ENCODE results near the gene ZNG1F. TPM values are rescaled to one million over a fixed set of nuclear protein-coding genes. Genes with fewer than 3 reads are reported as not detected.
A peak's percentile ranks its signal among the peaks of the same experiment; 100 is the strongest.
"Not testable (repeated sequence)": the region's sequence is repeated elsewhere in the genome, so short reads cannot be mapped to it uniquely, and the experiment has no call there.

The ZNG1F gene
- total and polyA plus RNA-seq, 2 donors from 2014 or later, result 9.3 to 40.2 TPM

DNA sequence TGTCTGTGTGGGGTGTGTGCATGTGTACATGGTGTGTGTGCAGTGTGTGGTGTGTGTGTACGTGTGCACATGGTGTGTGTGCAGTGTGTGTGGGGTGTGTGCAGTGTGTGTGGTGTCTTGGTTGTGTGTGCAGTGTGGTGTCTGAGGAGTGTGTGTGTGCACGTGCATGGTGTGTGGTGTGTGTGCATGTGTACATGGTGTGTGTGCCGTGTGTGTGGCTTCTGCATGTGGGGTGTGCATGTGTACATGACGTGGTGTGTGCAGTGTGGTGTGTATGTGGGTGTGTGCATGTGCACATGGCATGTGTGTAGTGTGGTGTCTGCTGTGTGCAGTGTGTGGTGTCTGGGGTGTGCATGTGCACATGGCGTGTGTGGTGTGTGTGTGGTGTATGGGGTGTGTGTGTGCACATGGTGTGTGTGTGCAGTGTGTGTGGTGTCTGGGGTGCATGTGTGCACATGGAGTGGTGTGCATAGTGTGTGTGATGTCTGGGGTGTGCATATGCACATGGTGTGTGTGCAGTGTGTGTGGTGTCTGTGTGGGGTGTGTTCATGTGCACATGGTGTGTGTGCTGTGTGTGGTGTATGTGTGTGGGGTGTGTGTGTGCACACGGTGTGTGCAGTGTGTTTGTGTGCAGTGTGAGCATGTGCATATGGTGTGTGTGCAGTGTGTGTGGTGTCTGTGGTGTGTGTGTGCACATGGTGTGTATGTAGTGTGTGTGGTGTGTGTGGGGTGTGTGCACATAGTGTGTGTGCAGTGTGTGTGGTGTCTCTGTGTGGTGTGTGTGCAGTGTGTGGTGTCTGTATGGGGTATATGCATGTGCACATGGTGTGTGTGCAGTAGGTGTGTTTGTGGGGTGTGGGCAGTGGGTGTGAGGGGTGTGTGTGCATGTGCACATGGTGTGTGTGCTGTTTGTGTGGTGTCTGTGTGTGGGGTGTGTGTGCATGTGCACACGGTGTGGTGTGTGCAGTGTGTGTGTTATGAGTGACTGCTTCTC, 40.6 kb upstream of the ZNG1F start:
- Histone ChIP-seq H3K9ac (ENCODE audit: low read length in 3 of 3) (peak overlapping the region in 1 of 3 donors; percentile 0), H3K27ac (ENCODE audit: low read depth in 2 of 2, low read length in 2 of 2) (no peak overlapping the region), H3K4me1 (ENCODE audit: control insufficient read depth in 2 of 3, insufficient read depth in 2 of 3, low read depth in 1 of 3, low read length in 3 of 3) (peaks cover 0 to 3% (median 0%) of the 10 kb centered on the region in 3 donors), H3K4me3 (ENCODE audit: low read length in 3 of 3) (peak overlapping the region in 1 of 3 donors; percentile 30), H3K27me3 (ENCODE audit: control insufficient read depth, insufficient read depth, low read length) (no peaks in the 10 kb centered on the region), H3K9me3 (ENCODE audit: control insufficient read depth in 2 of 3, insufficient read depth in 1 of 3, low read length in 3 of 3) (peaks cover 0 to 9% (median 7%) of the 10 kb centered on the region in 3 donors), H3K36me3 (ENCODE audit: control insufficient read depth in 2 of 3, insufficient read depth in 3 of 3, low read length in 3 of 3) (peaks cover 0 to 8% (median 0%) of the 10 kb centered on the region in 3 donors)
- FAIRE-seq (no peak), DNase-seq (peak in 3 of 5 donors; percentile 20 to 81 (median 54))
- TF ChIP-seq, protein P1, sequence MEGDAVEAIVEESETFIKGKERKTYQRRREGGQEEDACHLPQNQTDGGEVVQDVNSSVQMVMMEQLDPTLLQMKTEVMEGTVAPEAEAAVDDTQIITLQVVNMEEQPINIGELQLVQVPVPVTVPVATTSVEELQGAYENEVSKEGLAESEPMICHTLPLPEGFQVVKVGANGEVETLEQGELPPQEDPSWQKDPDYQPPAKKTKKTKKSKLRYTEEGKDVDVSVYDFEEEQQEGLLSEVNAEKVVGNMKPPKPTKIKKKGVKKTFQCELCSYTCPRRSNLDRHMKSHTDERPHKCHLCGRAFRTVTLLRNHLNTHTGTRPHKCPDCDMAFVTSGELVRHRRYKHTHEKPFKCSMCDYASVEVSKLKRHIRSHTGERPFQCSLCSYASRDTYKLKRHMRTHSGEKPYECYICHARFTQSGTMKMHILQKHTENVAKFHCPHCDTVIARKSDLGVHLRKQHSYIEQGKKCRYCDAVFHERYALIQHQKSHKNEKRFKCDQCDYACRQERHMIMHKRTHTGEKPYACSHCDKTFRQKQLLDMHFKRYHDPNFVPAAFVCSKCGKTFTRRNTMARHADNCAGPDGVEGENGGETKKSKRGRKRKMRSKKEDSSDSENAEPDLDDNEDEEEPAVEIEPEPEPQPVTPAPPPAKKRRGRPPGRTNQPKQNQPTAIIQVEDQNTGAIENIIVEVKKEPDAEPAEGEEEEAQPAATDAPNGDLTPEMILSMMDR (IDR thresholded peaks at IDR 0.05; ENCODE audit: borderline replicate concordance, extremely low read depth, insufficient read depth), result no peak
- intact Hi-C loops (cut with DNase I), result no loop called here

DNA sequence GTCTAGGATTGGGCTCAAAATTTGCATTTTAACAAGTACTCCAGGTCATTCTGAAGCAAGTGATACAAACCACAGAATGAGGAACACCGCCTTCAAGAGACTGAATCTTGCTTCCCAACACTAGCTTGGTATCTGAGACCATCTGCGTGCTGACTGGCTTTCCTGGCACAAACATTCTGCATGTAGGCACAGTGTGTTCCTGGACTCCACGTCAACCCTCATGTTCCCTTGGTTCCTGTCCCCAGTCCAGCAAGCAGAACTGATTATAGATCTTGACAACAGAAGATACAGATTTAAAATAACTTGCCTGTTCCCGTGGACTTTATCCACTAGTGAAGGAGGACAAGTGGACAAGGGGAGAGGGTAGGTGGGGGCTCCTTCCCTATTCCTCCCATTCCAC, 30.7 kb upstream of the ZNG1F start:
- H3K9ac ChIP-seq (ENCODE audit: low read length in 3 of 3); H3K4me1 ChIP-seq (ENCODE audit: control insufficient read depth in 2 of 3, insufficient read depth in 2 of 3, low read depth in 1 of 3, low read length in 3 of 3); H3K9me3 ChIP-seq (ENCODE audit: control insufficient read depth in 2 of 3, insufficient read depth in 1 of 3, low read length in 3 of 3); DNase-seq; H3K4me3 ChIP-seq (ENCODE audit: low read length in 3 of 3); FAIRE-seq; H3K27ac ChIP-seq (ENCODE audit: low read depth in 2 of 2, low read length in 2 of 2); H3K36me3 ChIP-seq (ENCODE audit: control insufficient read depth in 2 of 3, insufficient read depth in 3 of 3, low read length in 3 of 3); H3K27me3 ChIP-seq (ENCODE audit: control insufficient read depth, insufficient read depth, low read length); intact Hi-C loops (cut with DNase I): not testable (repeated sequence)

DNA sequence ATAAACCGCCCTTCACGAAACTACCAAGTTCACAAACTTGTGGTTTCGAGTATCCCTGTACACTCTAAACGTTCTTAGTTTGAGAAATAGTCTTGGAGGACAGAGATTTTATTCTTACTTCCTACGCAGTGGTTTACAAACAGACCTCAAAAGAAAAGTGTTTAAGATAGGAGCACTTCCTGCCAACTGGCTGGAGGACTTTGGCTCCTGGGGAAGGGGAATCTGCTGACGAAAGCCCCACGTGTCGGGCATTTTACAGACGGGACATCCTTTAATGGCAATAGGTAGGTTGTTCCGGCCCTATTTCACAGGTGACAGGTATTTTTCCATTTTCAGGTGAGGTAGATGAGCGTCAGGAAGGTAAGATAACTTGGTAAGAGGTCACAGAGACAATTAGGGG, 678 bp downstream of the ZNG1F start:
- H3K27me3 ChIP-seq (ENCODE audit: control insufficient read depth, insufficient read depth, low read length); H3K4me1 ChIP-seq (ENCODE audit: control insufficient read depth in 2 of 3, insufficient read depth in 2 of 3, low read depth in 1 of 3, low read length in 3 of 3); H3K36me3 ChIP-seq (ENCODE audit: control insufficient read depth in 2 of 3, insufficient read depth in 3 of 3, low read length in 3 of 3); FAIRE-seq; H3K4me3 ChIP-seq (ENCODE audit: low read length in 3 of 3); DNase-seq; H3K9ac ChIP-seq (ENCODE audit: low read length in 3 of 3); H3K27ac ChIP-seq (ENCODE audit: low read depth in 2 of 2, low read length in 2 of 2); intact Hi-C loops (cut with DNase I); H3K9me3 ChIP-seq (ENCODE audit: control insufficient read depth in 2 of 3, insufficient read depth in 1 of 3, low read length in 3 of 3): not testable (repeated sequence)

DNA sequence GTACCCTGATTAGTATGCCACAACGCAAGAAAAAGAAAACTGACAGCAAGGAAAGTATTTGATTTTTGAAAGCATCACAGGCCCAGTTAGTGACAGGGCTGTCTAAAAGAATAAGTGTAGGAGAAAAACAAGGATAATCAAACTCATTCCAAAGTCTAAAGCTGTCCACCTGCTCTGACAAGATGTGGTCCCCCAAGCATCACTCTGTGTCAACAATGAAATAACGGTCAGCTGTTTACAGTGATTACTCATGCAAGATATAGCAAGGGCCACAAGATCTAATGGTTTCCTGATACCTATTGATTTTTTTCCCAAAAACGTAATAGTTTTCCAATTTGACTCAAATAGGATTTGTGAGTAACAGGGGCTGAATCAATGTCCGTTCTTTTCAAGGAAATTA, 14.1 kb downstream of the ZNG1F start:
- H3K4me3 ChIP-seq (ENCODE audit: low read length in 3 of 3); intact Hi-C loops (cut with DNase I); H3K27me3 ChIP-seq (ENCODE audit: control insufficient read depth, insufficient read depth, low read length); H3K9me3 ChIP-seq (ENCODE audit: control insufficient read depth in 2 of 3, insufficient read depth in 1 of 3, low read length in 3 of 3); H3K9ac ChIP-seq (ENCODE audit: low read length in 3 of 3); H3K27ac ChIP-seq (ENCODE audit: low read depth in 2 of 2, low read length in 2 of 2); H3K36me3 ChIP-seq (ENCODE audit: control insufficient read depth in 2 of 3, insufficient read depth in 3 of 3, low read length in 3 of 3); H3K4me1 ChIP-seq (ENCODE audit: control insufficient read depth in 2 of 3, insufficient read depth in 2 of 3, low read depth in 1 of 3, low read length in 3 of 3); DNase-seq; FAIRE-seq: not testable (repeated sequence)

DNA sequence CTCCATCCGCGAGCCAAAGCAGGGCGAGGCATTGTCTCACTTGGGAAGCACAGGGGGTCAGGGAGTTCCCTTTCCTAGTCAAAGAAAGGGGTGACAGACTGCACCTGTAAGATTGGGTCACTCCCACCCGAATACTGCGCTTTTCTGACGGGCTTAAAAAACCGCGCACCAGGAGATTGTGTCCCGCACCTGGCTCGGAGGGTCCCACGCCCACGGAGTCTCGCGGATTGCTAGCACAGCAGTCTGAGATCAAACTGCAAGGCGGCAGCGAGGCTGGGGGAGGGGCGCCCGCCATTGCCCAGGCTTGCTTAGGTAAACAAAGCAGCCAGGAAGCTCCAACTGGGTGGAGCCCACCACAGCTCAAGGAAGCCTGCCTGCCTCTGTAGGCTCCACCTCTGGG, 39.0 kb downstream of the ZNG1F start:
- H3K36me3 ChIP-seq (ENCODE audit: control insufficient read depth in 2 of 3, insufficient read depth in 3 of 3, low read length in 3 of 3); H3K27me3 ChIP-seq (ENCODE audit: control insufficient read depth, insufficient read depth, low read length); intact Hi-C loops (cut with DNase I); H3K9me3 ChIP-seq (ENCODE audit: control insufficient read depth in 2 of 3, insufficient read depth in 1 of 3, low read length in 3 of 3); H3K4me3 ChIP-seq (ENCODE audit: low read length in 3 of 3); H3K9ac ChIP-seq (ENCODE audit: low read length in 3 of 3); H3K27ac ChIP-seq (ENCODE audit: low read depth in 2 of 2, low read length in 2 of 2); FAIRE-seq; H3K4me1 ChIP-seq (ENCODE audit: control insufficient read depth in 2 of 3, insufficient read depth in 2 of 3, low read depth in 1 of 3, low read length in 3 of 3): not testable (repeated sequence)
- peak in 1 of 5 donors; percentile 26 for DNase-seq

DNA sequence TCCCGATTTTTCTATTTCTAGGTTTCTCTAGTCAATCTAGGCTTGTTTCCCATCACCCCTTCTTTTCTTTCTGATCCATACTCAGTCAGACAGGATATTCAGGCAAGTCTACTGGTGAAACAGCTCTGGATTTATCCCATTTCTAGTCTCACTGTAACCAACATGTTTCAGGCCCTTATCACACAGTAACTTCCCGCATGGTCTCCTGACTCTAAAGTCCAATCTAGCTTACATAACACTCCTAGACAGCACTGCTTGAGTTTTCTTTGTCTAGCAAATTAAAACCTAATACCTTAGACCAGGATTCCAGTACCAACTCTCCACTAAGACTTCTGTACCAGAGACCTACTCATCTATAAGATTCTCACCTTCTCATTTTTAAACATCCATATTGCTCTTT, 47.2 kb downstream of the ZNG1F start:
- H3K9me3 ChIP-seq (ENCODE audit: control insufficient read depth in 2 of 3, insufficient read depth in 1 of 3, low read length in 3 of 3); H3K4me1 ChIP-seq (ENCODE audit: control insufficient read depth in 2 of 3, insufficient read depth in 2 of 3, low read depth in 1 of 3, low read length in 3 of 3); H3K27me3 ChIP-seq (ENCODE audit: control insufficient read depth, insufficient read depth, low read length); H3K27ac ChIP-seq (ENCODE audit: low read depth in 2 of 2, low read length in 2 of 2); H3K9ac ChIP-seq (ENCODE audit: low read length in 3 of 3); FAIRE-seq; H3K4me3 ChIP-seq (ENCODE audit: low read length in 3 of 3); H3K36me3 ChIP-seq (ENCODE audit: control insufficient read depth in 2 of 3, insufficient read depth in 3 of 3, low read length in 3 of 3); DNase-seq; intact Hi-C loops (cut with DNase I): not testable (repeated sequence)

DNA sequence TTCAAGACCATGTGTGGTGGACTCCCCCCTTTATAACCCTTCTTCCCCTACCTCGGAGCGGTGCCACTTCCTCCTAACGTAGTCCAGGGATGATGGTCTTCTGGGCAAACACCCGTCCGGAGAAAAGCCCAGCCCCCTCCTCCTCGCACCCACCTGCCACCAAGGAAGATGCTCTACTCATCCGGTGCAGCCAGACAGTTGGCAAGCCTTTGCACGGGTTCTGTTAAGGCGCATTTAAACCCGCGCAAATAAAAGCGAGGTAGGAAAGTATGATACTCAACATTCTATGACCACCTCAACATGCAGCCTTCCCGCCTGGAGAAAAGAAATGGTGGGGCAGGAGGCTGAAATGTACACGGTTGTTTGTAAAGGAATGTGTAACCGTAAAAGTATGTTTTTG, 60.5 kb downstream of the ZNG1F start, which contains the start of gene FOXD4L6:
TSS of gene FOXD4L6 (minus strand) at position 101 of the 400 bp plus-strand sequence. CDS start 298 bp downstream, outside the sequence.
- H3K9me3 ChIP-seq (ENCODE audit: control insufficient read depth in 2 of 3, insufficient read depth in 1 of 3, low read length in 3 of 3); FAIRE-seq; H3K4me1 ChIP-seq (ENCODE audit: control insufficient read depth in 2 of 3, insufficient read depth in 2 of 3, low read depth in 1 of 3, low read length in 3 of 3); H3K4me3 ChIP-seq (ENCODE audit: low read length in 3 of 3); H3K9ac ChIP-seq (ENCODE audit: low read length in 3 of 3); DNase-seq; H3K36me3 ChIP-seq (ENCODE audit: control insufficient read depth in 2 of 3, insufficient read depth in 3 of 3, low read length in 3 of 3); intact Hi-C loops (cut with DNase I); H3K27ac ChIP-seq (ENCODE audit: low read depth in 2 of 2, low read length in 2 of 2); H3K27me3 ChIP-seq (ENCODE audit: control insufficient read depth, insufficient read depth, low read length): not testable (repeated sequence)
